GM12874 (cell line): ENCODE results near the gene PPP2R5A.

Experiments
- TF ChIP-seq, protein P1 (sequence below): IDR thresholded peaks from 2 replicates; pipeline ENCODE4 v1.5.1; 2011; ENCODE audit warnings: low read depth, mild to moderate bottlenecking, control low read depth, low read length, moderate library complexity; ENCODE audit not compliant: insufficient read depth

The PPP2R5A gene

DNA sequence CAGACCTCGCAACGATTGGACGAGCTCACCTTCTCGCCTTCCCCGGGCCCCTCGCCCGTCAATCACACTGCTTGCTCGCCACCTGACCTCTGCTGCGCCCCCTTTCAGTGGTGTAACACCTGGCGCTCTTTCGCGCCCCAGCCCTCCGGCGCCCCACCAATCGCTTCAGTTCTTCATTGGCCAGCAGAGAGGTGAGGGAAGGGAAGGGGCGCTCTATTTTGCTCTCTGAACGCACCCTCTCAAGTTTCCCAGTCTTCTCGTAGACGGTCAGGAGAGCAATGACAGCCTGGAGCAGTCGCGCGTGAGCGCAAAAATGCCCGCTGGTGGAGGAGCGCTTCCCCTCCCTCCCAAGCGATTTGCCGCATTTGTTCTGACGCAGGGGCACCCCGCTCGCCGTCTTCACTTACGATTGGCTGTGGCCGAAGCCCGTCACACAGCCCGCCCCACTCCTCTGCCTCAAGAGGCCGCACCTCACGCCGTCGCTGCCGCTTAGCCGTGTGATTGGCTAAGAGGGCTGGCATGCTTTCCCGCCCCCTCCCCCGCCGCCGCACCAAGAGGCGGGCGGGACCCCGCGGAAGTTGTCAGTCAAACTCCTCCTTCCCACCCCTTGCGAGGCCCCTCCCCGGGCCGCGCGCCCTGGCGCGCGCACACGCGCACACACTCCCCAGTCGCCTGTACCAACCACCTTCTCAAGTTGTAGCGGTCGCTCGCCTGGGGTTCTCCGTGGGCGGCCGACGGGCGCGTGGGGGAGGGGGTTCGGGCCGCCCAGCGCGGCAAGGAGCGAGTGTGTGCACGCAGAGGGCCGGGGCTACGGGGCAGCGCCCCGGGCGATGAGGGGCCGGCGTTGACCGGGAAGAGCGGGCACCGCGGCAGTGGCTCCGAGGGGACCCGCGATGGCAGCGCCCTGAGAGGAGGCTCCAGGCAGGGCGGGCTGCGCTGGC, at the start of gene PPP2R5A:
TSS of gene PPP2R5A (plus strand) at position 667 of the 941 bp plus-strand sequence. CDS start 701 bp downstream, outside the sequence.
- TF ChIP-seq, protein P1, sequence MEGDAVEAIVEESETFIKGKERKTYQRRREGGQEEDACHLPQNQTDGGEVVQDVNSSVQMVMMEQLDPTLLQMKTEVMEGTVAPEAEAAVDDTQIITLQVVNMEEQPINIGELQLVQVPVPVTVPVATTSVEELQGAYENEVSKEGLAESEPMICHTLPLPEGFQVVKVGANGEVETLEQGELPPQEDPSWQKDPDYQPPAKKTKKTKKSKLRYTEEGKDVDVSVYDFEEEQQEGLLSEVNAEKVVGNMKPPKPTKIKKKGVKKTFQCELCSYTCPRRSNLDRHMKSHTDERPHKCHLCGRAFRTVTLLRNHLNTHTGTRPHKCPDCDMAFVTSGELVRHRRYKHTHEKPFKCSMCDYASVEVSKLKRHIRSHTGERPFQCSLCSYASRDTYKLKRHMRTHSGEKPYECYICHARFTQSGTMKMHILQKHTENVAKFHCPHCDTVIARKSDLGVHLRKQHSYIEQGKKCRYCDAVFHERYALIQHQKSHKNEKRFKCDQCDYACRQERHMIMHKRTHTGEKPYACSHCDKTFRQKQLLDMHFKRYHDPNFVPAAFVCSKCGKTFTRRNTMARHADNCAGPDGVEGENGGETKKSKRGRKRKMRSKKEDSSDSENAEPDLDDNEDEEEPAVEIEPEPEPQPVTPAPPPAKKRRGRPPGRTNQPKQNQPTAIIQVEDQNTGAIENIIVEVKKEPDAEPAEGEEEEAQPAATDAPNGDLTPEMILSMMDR: peak; percentile 37

DNA sequence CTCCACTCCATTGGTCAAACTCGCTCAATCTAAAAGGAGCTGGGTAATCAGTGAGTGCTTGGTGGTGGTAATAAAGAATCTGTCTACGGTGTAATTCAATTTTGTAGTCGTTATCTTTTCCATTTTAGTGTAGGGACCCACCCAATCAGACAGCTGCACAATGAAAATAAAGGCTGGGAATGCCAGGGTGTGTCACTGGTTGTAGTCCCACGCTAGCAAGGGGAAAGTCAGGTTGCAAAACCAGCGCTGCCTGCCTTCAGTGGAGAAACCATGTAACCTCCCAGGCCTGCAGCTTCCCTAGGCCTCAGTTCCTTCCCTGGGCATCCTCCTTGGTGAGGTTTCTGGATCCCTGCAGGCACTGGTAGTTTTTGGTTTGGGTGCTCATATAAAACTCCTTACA, 49.4 kb upstream of the PPP2R5A start:
- TF ChIP-seq, protein P1: no peak

- TF ChIP-seq, protein P1: no peak
These were observed 48.5 kb upstream of the PPP2R5A start for GRCh38 chr1:212236664-212237220.

DNA sequence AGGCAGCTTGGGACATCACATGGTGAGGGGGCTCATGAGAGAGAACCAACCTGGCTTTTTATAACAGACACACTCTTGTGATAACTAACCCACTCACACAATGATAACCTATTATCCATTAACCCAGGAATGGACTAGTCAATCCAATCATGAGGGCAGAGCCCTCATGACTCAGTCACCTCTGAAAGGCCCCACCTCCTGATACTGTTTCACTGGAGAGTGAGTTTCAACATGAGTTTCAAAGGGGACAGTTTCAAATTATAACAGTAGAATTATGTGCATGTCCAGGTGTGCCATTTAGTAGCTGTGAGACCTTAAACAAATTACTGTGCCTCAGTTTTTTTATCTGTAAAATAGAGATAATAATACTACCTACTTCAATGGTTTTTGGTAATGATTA, 47.6 kb upstream of the PPP2R5A start:
- TF ChIP-seq, protein P1: no peak

- TF ChIP-seq, protein P1: no peak
These were observed 46.7 kb upstream of the PPP2R5A start for GRCh38 chr1:212238552-212238951.

DNA sequence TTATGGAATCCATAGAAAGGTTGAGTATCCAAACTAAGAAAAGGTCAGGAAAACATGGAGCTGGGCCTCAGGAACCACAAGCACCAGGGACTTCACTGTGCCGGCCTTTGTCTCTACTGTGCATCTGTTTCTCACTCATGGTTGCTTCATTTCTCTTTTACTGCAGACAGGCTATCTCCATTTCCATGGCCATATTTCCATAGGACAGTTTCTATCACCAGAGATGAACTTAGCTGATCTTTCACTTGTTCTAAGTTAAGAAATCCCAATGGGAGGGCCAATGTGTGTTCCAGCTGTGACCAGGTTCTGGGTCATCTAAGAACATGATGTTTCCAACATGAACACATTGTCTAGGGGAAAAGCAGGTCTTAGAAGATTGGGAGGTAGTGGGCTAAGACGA, 43.7 kb upstream of the PPP2R5A start:
- TF ChIP-seq, protein P1: no peak

GRCh38 chr1:212241957-212242287, 43.3 kb upstream of the PPP2R5A start:
- TF ChIP-seq, protein P1: no peak
